Measurements from ENCODE around the gene PPP1R9B.

DNA sequence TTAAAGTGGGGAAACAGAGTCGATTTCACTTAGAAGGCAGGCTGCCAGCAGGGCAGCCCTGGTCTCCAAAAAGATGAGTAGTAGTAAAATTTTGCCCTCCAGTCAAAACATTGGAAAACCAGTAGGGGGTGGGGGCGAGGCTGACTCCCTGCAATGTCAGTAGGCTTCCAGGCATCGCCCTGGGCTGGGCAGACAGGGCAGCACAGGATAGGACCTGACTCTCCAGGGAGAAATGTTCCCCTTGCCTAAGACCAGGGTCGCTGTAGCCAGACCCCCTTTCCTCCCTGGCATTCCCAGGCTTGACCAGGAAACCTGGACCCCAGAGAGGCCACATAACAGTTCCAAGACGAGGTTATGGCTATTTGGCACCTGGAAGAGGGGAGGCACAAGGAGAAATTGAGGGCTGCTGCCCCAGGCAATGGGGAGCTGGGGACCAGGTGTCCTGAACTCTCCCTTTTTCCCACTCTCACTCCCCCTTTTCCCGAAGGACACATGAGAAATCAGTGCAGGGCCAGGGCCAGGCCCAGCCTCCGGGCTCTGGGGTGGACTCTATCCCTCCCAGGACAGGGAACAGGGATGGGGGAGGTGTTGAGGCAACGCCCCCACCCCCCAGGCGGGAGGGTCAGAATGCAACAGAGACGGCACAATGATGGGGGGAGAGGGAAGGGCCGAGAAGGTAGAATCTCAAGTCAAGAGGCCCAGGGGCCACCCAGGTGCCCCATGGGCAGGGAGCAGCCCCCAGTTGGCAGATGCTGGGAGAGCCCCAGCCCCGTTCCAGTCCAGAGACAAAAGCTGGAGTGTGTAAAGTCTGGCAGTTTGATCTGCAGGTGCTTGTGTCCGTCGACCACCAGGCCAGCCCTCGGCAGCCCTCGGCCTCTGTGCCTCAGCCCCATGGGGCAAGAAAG is 16.0 kb downstream of the PPP1R9B start:
- no peak for TF ChIP-seq POLR2A (IDR thresholded peaks at IDR 0.05)
- TF ChIP-seq, protein P1, sequence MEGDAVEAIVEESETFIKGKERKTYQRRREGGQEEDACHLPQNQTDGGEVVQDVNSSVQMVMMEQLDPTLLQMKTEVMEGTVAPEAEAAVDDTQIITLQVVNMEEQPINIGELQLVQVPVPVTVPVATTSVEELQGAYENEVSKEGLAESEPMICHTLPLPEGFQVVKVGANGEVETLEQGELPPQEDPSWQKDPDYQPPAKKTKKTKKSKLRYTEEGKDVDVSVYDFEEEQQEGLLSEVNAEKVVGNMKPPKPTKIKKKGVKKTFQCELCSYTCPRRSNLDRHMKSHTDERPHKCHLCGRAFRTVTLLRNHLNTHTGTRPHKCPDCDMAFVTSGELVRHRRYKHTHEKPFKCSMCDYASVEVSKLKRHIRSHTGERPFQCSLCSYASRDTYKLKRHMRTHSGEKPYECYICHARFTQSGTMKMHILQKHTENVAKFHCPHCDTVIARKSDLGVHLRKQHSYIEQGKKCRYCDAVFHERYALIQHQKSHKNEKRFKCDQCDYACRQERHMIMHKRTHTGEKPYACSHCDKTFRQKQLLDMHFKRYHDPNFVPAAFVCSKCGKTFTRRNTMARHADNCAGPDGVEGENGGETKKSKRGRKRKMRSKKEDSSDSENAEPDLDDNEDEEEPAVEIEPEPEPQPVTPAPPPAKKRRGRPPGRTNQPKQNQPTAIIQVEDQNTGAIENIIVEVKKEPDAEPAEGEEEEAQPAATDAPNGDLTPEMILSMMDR (IDR thresholded peaks at IDR 0.05), result no peak

All from esophagus squamous epithelium (tissue), 4 donors.